T follicular helper cell (primary cell): ENCODE data around the gene SLC8A2.

Experiments
- DNase-seq: peaks from one replicate; pipeline ENCODE4 v3.0.0-alpha.2; 2020; ENCODE audit warnings: low read depth

SLC8A2 gene

GRCh38 chr19:47430041-47430802, 41.5 kb downstream of the SLC8A2 start:
- DNase-seq = no peak

- DNase-seq = no peak
Observed at GRCh38 chr19:47429140-47429793, 42.4 kb downstream of the SLC8A2 start.

GRCh38 chr19:47428177-47428894, 43.4 kb downstream of the SLC8A2 start:
- peak; percentile 76 for DNase-seq

GRCh38 chr19:47427241-47428176, 44.2 kb downstream of the SLC8A2 start:
- DNase-seq = peak; percentile 45

- DNase-seq = no peak
Observed at GRCh38 chr19:47423203-47423882, 48.4 kb downstream of the SLC8A2 start.

GRCh38 chr19:47422417-47423163, 49.1 kb downstream of the SLC8A2 start:
- DNase-seq = no peak

- no peak for DNase-seq
Observed at GRCh38 chr19:47421844-47422395, 49.8 kb downstream of the SLC8A2 start.

GRCh38 chr19:47421244-47421786, 50.4 kb downstream of the SLC8A2 start:
- no peak for DNase-seq

- no peak for DNase-seq
Observed at GRCh38 chr19:47419789-47420188, 51.9 kb downstream of the SLC8A2 start.

GRCh38 chr19:47419030-47419783, 52.5 kb downstream of the SLC8A2 start, which contains the start of gene MEIS3:
MEIS3 (minus strand) TSS chr19:47419527; CDS start chr19:47419081, 446 bp downstream.
- no peak for DNase-seq

- DNase-seq = no peak
Observed at GRCh38 chr19:47418692-47419029, 53.0 kb downstream of the SLC8A2 start.

- no peak for DNase-seq
Observed at GRCh38 chr19:47417746-47418691, 53.7 kb downstream of the SLC8A2 start.

GRCh38 chr19:47417107-47417745, 54.5 kb downstream of the SLC8A2 start:
- no peak for DNase-seq

GRCh38 chr19:47416643-47416985, 55.1 kb downstream of the SLC8A2 start:
- no peak for DNase-seq

- DNase-seq = no peak
Observed at GRCh38 chr19:47415953-47416642, 55.6 kb downstream of the SLC8A2 start.

- DNase-seq = no peak
Observed at GRCh38 chr19:47414469-47414868, 57.2 kb downstream of the SLC8A2 start.

GRCh38 chr19:47413941-47414340, 57.8 kb downstream of the SLC8A2 start:
- DNase-seq = no peak
